DOHH2 (cell line): Measurements from ENCODE around the gene HGF.

Experiments used
- EZH2phosphoT487 ChIP-seq: fragments of 200-600 bp; sonication (generic); IDR thresholded peaks from 2 replicates; pipeline ENCODE4 v1.6.1; 2017; ENCODE audit warnings: borderline replicate concordance, mild to moderate bottlenecking, antibody characterized with exemption, low read length, moderate library complexity, mixed read lengths
- TF ChIP-seq, protein P1 (sequence below): fragments of 200-600 bp; sonication (generic); IDR thresholded peaks from one replicate; pipeline ENCODE4 v1.5.1; 2014; ENCODE audit warnings: antibody characterized with exemption, mild to moderate bottlenecking, low read depth, low read length; ENCODE audit not compliant: poor library complexity, severe bottlenecking

DNA sequence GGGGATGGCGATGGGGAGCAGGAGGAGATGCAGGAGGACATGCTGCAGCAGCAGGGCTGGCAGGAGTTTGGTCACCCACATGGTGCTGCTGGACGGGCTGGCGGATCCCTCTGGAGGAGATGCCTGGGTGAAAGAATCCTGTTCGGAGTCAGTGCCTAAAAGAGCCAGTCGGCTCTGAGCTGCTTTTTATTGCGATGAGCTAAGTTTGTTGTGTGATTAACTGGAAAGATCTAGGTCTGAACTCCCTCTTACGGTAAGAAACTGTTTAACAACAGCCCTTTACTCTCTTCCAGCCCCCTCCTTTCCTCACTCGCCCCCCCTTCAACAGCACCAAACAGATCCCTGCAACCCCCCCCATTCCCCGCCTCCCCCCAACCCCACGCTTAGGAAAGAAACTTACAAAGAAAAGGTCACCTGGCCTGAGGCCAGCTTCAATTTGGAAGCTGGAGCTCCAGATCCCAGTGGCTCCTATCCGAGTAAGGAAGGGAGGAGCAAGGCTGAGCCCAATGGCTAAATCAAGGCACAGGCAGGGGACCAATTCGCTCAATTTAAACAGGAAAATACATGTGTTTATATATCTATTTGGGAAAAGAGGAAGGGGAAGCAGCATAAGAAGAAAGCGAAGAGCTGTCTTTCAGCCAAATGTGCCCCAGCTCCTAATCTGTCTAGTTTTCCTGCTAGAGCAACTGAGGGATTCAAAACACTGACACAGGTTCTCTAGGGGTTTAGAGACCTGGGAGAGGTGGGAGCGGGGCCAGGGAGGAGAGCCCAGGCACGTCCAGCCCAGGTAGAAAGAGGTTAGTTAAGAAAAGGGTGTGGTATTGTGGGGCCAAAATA, at the start of gene HGF:
- TF ChIP-seq, protein P1, sequence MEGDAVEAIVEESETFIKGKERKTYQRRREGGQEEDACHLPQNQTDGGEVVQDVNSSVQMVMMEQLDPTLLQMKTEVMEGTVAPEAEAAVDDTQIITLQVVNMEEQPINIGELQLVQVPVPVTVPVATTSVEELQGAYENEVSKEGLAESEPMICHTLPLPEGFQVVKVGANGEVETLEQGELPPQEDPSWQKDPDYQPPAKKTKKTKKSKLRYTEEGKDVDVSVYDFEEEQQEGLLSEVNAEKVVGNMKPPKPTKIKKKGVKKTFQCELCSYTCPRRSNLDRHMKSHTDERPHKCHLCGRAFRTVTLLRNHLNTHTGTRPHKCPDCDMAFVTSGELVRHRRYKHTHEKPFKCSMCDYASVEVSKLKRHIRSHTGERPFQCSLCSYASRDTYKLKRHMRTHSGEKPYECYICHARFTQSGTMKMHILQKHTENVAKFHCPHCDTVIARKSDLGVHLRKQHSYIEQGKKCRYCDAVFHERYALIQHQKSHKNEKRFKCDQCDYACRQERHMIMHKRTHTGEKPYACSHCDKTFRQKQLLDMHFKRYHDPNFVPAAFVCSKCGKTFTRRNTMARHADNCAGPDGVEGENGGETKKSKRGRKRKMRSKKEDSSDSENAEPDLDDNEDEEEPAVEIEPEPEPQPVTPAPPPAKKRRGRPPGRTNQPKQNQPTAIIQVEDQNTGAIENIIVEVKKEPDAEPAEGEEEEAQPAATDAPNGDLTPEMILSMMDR, result no peak
- TF ChIP-seq EZH2phosphoT487, result no peak
